OCI-LY1 (cell line): Measurements from ENCODE around the gene INPP5J.

Experiments used
- EZH2 ChIP-seq: fragments of 200-600 bp; sonication (generic), shearing (Covaris generic); IDR thresholded peaks from 2 replicates; pipeline ENCODE4 v1.8.0; 2017; ENCODE audit warnings: borderline replicate concordance, mixed run types, mild to moderate bottlenecking, antibody characterized with exemption, low read length, moderate library complexity, mixed read lengths
- TF ChIP-seq, protein P1 (sequence below): fragments of 200-600 bp; sonication (generic), shearing (Covaris generic); IDR thresholded peaks from 2 replicates; pipeline ENCODE4 v1.5.1; 2017; ENCODE audit warnings: mild to moderate bottlenecking, antibody characterized with exemption, low read length, moderate library complexity, mixed read lengths

DNA sequence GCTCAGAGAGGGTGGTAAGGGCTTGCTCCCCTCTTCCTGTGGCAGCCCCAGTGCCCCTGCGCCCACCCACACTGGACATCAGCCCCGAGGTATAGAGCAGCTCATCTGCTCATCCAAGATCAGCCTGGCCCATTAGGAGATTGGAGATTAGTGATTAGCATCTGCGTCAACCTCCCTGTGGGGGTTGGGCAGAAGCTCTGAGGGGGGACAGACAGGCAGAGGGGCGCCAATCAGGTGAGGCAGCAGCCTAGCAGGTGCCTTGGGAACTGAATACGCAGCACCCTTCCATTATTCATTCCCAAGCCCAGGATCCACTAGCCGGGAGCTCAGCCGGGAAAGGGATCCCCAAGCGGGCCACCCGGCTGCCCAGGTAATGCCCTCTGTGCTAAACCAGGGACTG is 30.6 kb upstream of the INPP5J start:
- TF ChIP-seq, protein P1, sequence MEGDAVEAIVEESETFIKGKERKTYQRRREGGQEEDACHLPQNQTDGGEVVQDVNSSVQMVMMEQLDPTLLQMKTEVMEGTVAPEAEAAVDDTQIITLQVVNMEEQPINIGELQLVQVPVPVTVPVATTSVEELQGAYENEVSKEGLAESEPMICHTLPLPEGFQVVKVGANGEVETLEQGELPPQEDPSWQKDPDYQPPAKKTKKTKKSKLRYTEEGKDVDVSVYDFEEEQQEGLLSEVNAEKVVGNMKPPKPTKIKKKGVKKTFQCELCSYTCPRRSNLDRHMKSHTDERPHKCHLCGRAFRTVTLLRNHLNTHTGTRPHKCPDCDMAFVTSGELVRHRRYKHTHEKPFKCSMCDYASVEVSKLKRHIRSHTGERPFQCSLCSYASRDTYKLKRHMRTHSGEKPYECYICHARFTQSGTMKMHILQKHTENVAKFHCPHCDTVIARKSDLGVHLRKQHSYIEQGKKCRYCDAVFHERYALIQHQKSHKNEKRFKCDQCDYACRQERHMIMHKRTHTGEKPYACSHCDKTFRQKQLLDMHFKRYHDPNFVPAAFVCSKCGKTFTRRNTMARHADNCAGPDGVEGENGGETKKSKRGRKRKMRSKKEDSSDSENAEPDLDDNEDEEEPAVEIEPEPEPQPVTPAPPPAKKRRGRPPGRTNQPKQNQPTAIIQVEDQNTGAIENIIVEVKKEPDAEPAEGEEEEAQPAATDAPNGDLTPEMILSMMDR, result no peak
- no peak for TF ChIP-seq EZH2
